Vagina (tissue), 2 donors: Measurements from ENCODE around the gene RYR1.

Source experiments
- CTCF ChIP-seq, 3 experiments: fragments of 450-650 bp in 2 of 3; fragments of 200-600 bp in 1 of 3; sonication (generic) in 1 of 3; IDR thresholded peaks; one replicate each; pipeline ENCODE4 v1.5.1; 2017 to 2019; ENCODE audit warnings: antibody characterized with exemption in 3 of 3, mild to moderate bottlenecking in 2 of 3, moderate library complexity in 2 of 3
- POLR2A ChIP-seq, 2 donors: fragments of 450-650 bp; IDR thresholded peaks; one replicate each; pipeline ENCODE4 v1.6.1; 2017; ENCODE audit warnings: antibody characterized with exemption in 2 of 2, mild to moderate bottlenecking in 2 of 2, moderate library complexity in 2 of 2

GRCh38 chr19:38543807-38544568 lies 110.5 kb downstream of the RYR1 start:
- peak in 1 of 3 experiments; percentile 43 for TF ChIP-seq CTCF (IDR thresholded peaks at IDR 0.05)
- TF ChIP-seq POLR2A (IDR thresholded peaks at IDR 0.05) = no peak
